Stomach (tissue), 9 donors: ENCODE data around the gene SYT7. TPM values are rescaled to one million over a fixed set of nuclear protein-coding genes. Genes with fewer than 3 reads are reported as not detected.

ENCODE experiments used
- DNase-seq, 2 donors: peaks; one replicate each; pipeline versions ENCODE4 v3.0.0 to v3.0.0-alpha.2; 2013 to 2019
- H3K27ac ChIP-seq, 5 donors: fragments of 200-600 bp in 4 of 5; sonication (generic) in 4 of 5; one replicate each; pipeline ENCODE4 v1.5.1; 2013 to 2019; ENCODE audit warnings: mild to moderate bottlenecking in 1 of 5, moderate library complexity in 1 of 5
- H3K27me3 ChIP-seq, 3 donors: fragments of 200-600 bp; sonication (generic); one replicate each; pipeline ENCODE4 v1.5.1; 2017 to 2019; ENCODE audit warnings: mixed run types in 1 of 3
- H3K36me3 ChIP-seq, 4 donors: fragments of 200-600 bp; sonication (generic); 1 replicate in 3 of 4; 2 replicates in 1 of 4; pipeline ENCODE4 v1.5.1; 2016 to 2019
- H3K4me1 ChIP-seq, 4 donors: fragments of 200-600 bp; sonication (generic); one replicate each; pipeline ENCODE4 v1.5.1; 2016 to 2019
- H3K4me3 ChIP-seq, 4 donors: fragments of 200-600 bp; sonication (generic) in 3 of 4; one replicate each; pipeline ENCODE4 v1.5.1; 2016 to 2019; ENCODE audit warnings: mild to moderate bottlenecking in 1 of 4
- H3K9me3 ChIP-seq, 4 donors: fragments of 200-600 bp; sonication (generic); one replicate each; pipeline ENCODE4 v1.5.1; 2016 to 2019
- CTCF ChIP-seq, 7 experiments: fragments of 450-650 bp in 4 of 7; fragments of 200-600 bp in 3 of 7; sonication (generic) in 3 of 7; IDR thresholded peaks; one replicate each; pipeline ENCODE4 v1.5.1; 2016 to 2019; ENCODE audit warnings: antibody characterized with exemption in 7 of 7, control low read depth in 2 of 7, mild to moderate bottlenecking in 1 of 7
- EP300 ChIP-seq: sonication (generic); formaldehyde crosslinking; IDR thresholded peaks from one replicate; pipeline ENCODE4 v1.6.1; 2017; ENCODE audit warnings: antibody characterized with exemption
- POLR2A ChIP-seq, 4 donors: fragments of 450-650 bp; IDR thresholded peaks; one replicate each; pipeline ENCODE4 v1.6.1; 2016; ENCODE audit warnings: antibody characterized with exemption in 4 of 4, control low read depth in 2 of 4, mild to moderate bottlenecking in 1 of 4, moderate library complexity in 1 of 4
- POLR2AphosphoS5 ChIP-seq, 3 donors: sonication (generic); formaldehyde crosslinking; IDR thresholded peaks; one replicate each; pipeline ENCODE4 v1.6.1; 2016; ENCODE audit warnings: antibody characterized with exemption in 3 of 3
- WGBS, 5 donors: extraction: QIAGEN DNeasy Blood & Tissue Kit in 3 of 5; methylation state at CpG; one replicate each; pipeline versions ENCODE4 v1.1.5 to v1.1.7; 2013 to 2018; 5-methylcytosine and 5-hydroxymethylcytosine counted together
- intact Hi-C: fragments of 100-400 bp; cut with DNase I; formaldehyde crosslinking; loops from one replicate; pipeline ENCODE4 v1.15.1; 2023; ENCODE audit warnings: low total_unique reads
- polyA plus RNA-seq, 3 donors: library from polyadenylated mRNA; stranded (reverse); fragments of 200-250 nt; gene quantifications; one replicate each; pipeline ENCODE4 v1.2.3, GENCODE V29; 2013
- total RNA-seq, 5 donors: library from RNA; depleted of rRNA; stranded (reverse); fragments of >200 nt; gene quantifications; one replicate each; pipeline versions ENCODE4 v1.1.0 to v1.2.3, GENCODE V29; 2014 to 2016
- donor health status: healthy with polysubstance abuse.
- donor health status: Bipolar disorder and iron deficiency.
- donor health status: healthy.

The SYT7 gene
- total and polyA plus RNA-seq, 8 donors = 0.92 to 8.4 (median 1.4) TPM; not detected in 1

GRCh38 chr11:61599968-61600710 is 19.3 kb upstream of the SYT7 start:
- H3K4me3 ChIP-seq = no peak overlapping the region
- WGBS, 5 donors = 73 to 81% (median 74%) methylated on average over 13 of the region's 13 CpGs
- peaks cover 0 to 66% (median 4%) of the 10 kb centered on the region in 3 donors for H3K27me3 ChIP-seq
- no peaks in the 10 kb centered on the region for H3K36me3 ChIP-seq
- H3K9me3 ChIP-seq = no peaks in the 10 kb centered on the region
- no peak for DNase-seq
- TF ChIP-seq CTCF (IDR thresholded peaks at IDR 0.05) = no peak
- no peak for TF ChIP-seq EP300
- TF ChIP-seq POLR2A (IDR thresholded peaks at IDR 0.05) = no peak
- TF ChIP-seq POLR2AphosphoS5 (IDR thresholded peaks at IDR 0.05) = no peak
- peaks cover 5 to 10% (median 6%) of the 10 kb centered on the region in 4 donors for H3K4me1 ChIP-seq
- intact Hi-C loops = no loop called here
- H3K27ac ChIP-seq = peak overlapping the region in 3 of 5 donors; percentile 10 to 70 (median 42)

- intact Hi-C loops = no loop called here
- TF ChIP-seq POLR2AphosphoS5 (IDR thresholded peaks at IDR 0.05) = no peak
- TF ChIP-seq POLR2A (IDR thresholded peaks at IDR 0.05) = no peak
- no peak for TF ChIP-seq EP300
- no peak for TF ChIP-seq CTCF (IDR thresholded peaks at IDR 0.05)
- peak overlapping the region in 3 of 5 donors; percentile 10 to 70 (median 42) for H3K27ac ChIP-seq
- peaks cover 5 to 10% (median 6%) of the 10 kb centered on the region in 4 donors for H3K4me1 ChIP-seq
- no peaks in the 10 kb centered on the region for H3K36me3 ChIP-seq
- DNase-seq = no peak
- H3K9me3 ChIP-seq = no peaks in the 10 kb centered on the region
- no peak overlapping the region for H3K4me3 ChIP-seq
- H3K27me3 ChIP-seq = peaks cover 0 to 68% (median 4%) of the 10 kb centered on the region in 3 donors
- WGBS, 5 donors = 39 to 59% (median 43%) methylated on average over 18 to 25 of the region's 25 CpGs
Measured at GRCh38 chr11:61598886-61599868, 18.3 kb upstream of the SYT7 start.

- no peak for DNase-seq
- Histone ChIP-seq H3K4me1 (peaks cover 2 to 10% (median 5%) of the 10 kb centered on the region in 4 donors), H3K36me3 (no peaks in the 10 kb centered on the region), H3K27me3 (peaks cover 0 to 64% (median 4%) of the 10 kb centered on the region in 3 donors), H3K4me3 (no peak overlapping the region), H3K9me3 (no peaks in the 10 kb centered on the region), H3K27ac (peak overlapping the region in 1 of 5 donors; percentile 70)
- intact Hi-C loops = no loop called here
- TF ChIP-seq CTCF (IDR thresholded peaks at IDR 0.05) = no peak
- 41 to 60% (median 55%) methylated on average over 3 of the region's 3 CpGs for WGBS, 5 donors
Measured at GRCh38 chr11:61598374-61598773, 17.5 kb upstream of the SYT7 start.

GRCh38 chr11:61596990-61597389 is 16.1 kb upstream of the SYT7 start:
- TF ChIP-seq POLR2A (IDR thresholded peaks at IDR 0.05) (no peak), CTCF (IDR thresholded peaks at IDR 0.05) (no peak), EP300 (no peak), POLR2AphosphoS5 (IDR thresholded peaks at IDR 0.05) (no peak)
- intact Hi-C loops = no loop called here
- DNase-seq = no peak
- 87 to 93% (median 90%) methylated on average over 7 of the region's 7 CpGs for WGBS, 5 donors
- Histone ChIP-seq H3K9me3 (no peaks in the 10 kb centered on the region), H3K36me3 (no peaks in the 10 kb centered on the region), H3K27me3 (peaks cover 0 to 63% (median 4%) of the 10 kb centered on the region in 3 donors), H3K4me3 (no peak overlapping the region), H3K4me1 (peaks cover 0 to 5% (median 0%) of the 10 kb centered on the region in 4 donors), H3K27ac (no peak overlapping the region)
